ENCODE measurements around the gene TMEM244.
"Not testable (repeated sequence)": the region's sequence is repeated elsewhere in the genome, so short reads cannot be mapped to it uniquely, and the experiment has no call there.

TMEM244 gene

GRCh38 chr6:129860908-129861665, at the start of gene TMEM244:
Gene TMEM244 (minus strand): TSS chr6:129861315. CDS start chr6:129861188, 127 bp downstream.
- DNase-seq = no peak

GRCh38 chr6:129908858-129909257, 47.7 kb upstream of the TMEM244 start:
- no peak for DNase-seq

GRCh38 chr6:129908356-129908755, 47.2 kb upstream of the TMEM244 start:
- DNase-seq = no peak

- no peak for DNase-seq
These were observed 45.5 kb upstream of the TMEM244 start for GRCh38 chr6:129906515-129907077.

- no peak for DNase-seq
These were observed 42.0 kb upstream of the TMEM244 start for GRCh38 chr6:129903082-129903481.

- no peak for DNase-seq
These were observed 41.6 kb upstream of the TMEM244 start for GRCh38 chr6:129902681-129903080.

- DNase-seq = no peak
These were observed 40.8 kb upstream of the TMEM244 start for GRCh38 chr6:129901910-129902309.

GRCh38 chr6:129895692-129896091, 34.6 kb upstream of the TMEM244 start:
- DNase-seq = no peak

GRCh38 chr6:129894921-129895320, 33.8 kb upstream of the TMEM244 start:
- no peak for DNase-seq

GRCh38 chr6:129893640-129894039, 32.5 kb upstream of the TMEM244 start:
- no peak for DNase-seq

- no peak for DNase-seq
These were observed 29.6 kb upstream of the TMEM244 start for GRCh38 chr6:129890701-129891100.

- DNase-seq = no peak
These were observed 29.0 kb upstream of the TMEM244 start for GRCh38 chr6:129890164-129890563.

- no peak for DNase-seq
These were observed 28.5 kb upstream of the TMEM244 start for GRCh38 chr6:129889580-129889979.

- DNase-seq = no peak
These were observed 25.5 kb upstream of the TMEM244 start for GRCh38 chr6:129886401-129887155.

GRCh38 chr6:129884211-129884610, 23.1 kb upstream of the TMEM244 start:
- DNase-seq = no peak

- DNase-seq = no peak
These were observed 21.5 kb upstream of the TMEM244 start for GRCh38 chr6:129882510-129883023.

GRCh38 chr6:129877894-129878293, 16.8 kb upstream of the TMEM244 start:
- not testable (repeated sequence) for DNase-seq

GRCh38 chr6:129875610-129876520, 14.8 kb upstream of the TMEM244 start:
- no peak for DNase-seq

GRCh38 chr6:129874837-129875236, 13.7 kb upstream of the TMEM244 start:
- no peak for DNase-seq

- no peak for DNase-seq
These were observed 11.5 kb upstream of the TMEM244 start for GRCh38 chr6:129872586-129872985.

- no peak for DNase-seq
These were observed 10.1 kb upstream of the TMEM244 start for GRCh38 chr6:129871221-129871620.

GRCh38 chr6:129867403-129867802, 6.3 kb upstream of the TMEM244 start:
- DNase-seq = no peak

- no peak for DNase-seq
These were observed 5.6 kb upstream of the TMEM244 start for GRCh38 chr6:129866688-129867087.

Measured in NCI-H510A (cell line).